GM23248 (cell line): ENCODE data around the gene CXCL5. TPM values are rescaled to one million over a fixed set of nuclear protein-coding genes. Genes with fewer than 3 reads are reported as not detected.
A peak's percentile ranks its signal among the peaks of the same experiment; 100 is the strongest.
"Not testable (repeated sequence)": the region's sequence is repeated elsewhere in the genome, so short reads cannot be mapped to it uniquely, and the experiment has no call there.

Experiments used
- DNase-seq: peaks from one replicate; pipeline ENCODE4 v3.0.0-alpha.2; 2015
- H2AFZ ChIP-seq: fragments of 200-600 bp; sonication (generic); 2 replicates; pipeline ENCODE4 v1.6.1; 2016; ENCODE audit warnings: antibody characterized with exemption
- H3F3A ChIP-seq: fragments of 200-600 bp; sonication (generic); 2 replicates; pipeline ENCODE4 v1.6.1; 2016; ENCODE audit warnings: mild to moderate bottlenecking, antibody characterized with exemption, mixed run types; ENCODE audit not compliant: insufficient read depth
- H3K27ac ChIP-seq: fragments of 200-600 bp; sonication (generic); 2 replicates; pipeline ENCODE4 v1.5.1; 2016; ENCODE audit warnings: mild to moderate bottlenecking
- H3K27me3 ChIP-seq: fragments of 200-600 bp; sonication (generic); replicated peaks from 2 replicates; pipeline ENCODE4 v1.6.1; 2016; ENCODE audit warnings: mild to moderate bottlenecking; ENCODE audit not compliant: insufficient read depth
- H3K36me3 ChIP-seq: fragments of 200-600 bp; sonication (generic); 2 replicates; pipeline ENCODE4 v1.6.1; 2016; ENCODE audit warnings: low read depth, mild to moderate bottlenecking
- H3K4me1 ChIP-seq: fragments of 200-600 bp; sonication (generic); 2 replicates; pipeline ENCODE4 v1.6.1; 2016; ENCODE audit warnings: mild to moderate bottlenecking; ENCODE audit not compliant: insufficient read depth
- H3K4me2 ChIP-seq: fragments of 200-600 bp; sonication (generic); one replicate; pipeline ENCODE4 v1.6.1; 2016; ENCODE audit warnings: mild to moderate bottlenecking; ENCODE audit not compliant: unreplicated experiment
- H3K4me3 ChIP-seq: fragments of 200-600 bp; sonication (generic); 2 replicates; pipeline ENCODE4 v1.5.1; 2016; ENCODE audit warnings: mild to moderate bottlenecking
- H3K79me2 ChIP-seq: fragments of 200-600 bp; sonication (generic); 2 replicates; pipeline ENCODE4 v1.6.1; 2016; ENCODE audit warnings: mild to moderate bottlenecking; ENCODE audit not compliant: insufficient read depth
- H3K9ac ChIP-seq: fragments of 200-600 bp; sonication (generic); 2 replicates; pipeline ENCODE4 v1.6.1; 2016; ENCODE audit warnings: mild to moderate bottlenecking
- H3K9me2 ChIP-seq: fragments of 200-600 bp; sonication (generic); 2 replicates; pipeline ENCODE4 v1.6.1; 2016; ENCODE audit warnings: mixed run types, mild to moderate bottlenecking, moderate library complexity; ENCODE audit not compliant: insufficient read depth
- H3K9me3 ChIP-seq: fragments of 200-600 bp; sonication (generic); one replicate; pipeline ENCODE4 v1.6.1; 2017; ENCODE audit warnings: low read depth
- H4K20me1 ChIP-seq: fragments of 200-600 bp; sonication (generic); 2 replicates; pipeline ENCODE4 v1.6.0; 2016; ENCODE audit not compliant: insufficient read depth
- EZH2 ChIP-seq: fragments of 200-600 bp; sonication (generic); IDR thresholded peaks from 2 replicates; pipeline ENCODE4 v1.6.1; 2018; ENCODE audit warnings: antibody characterized with exemption, mild to moderate bottlenecking; ENCODE audit not compliant: insufficient read depth, poor library complexity, severe bottlenecking
- EZH2phosphoT487 ChIP-seq: fragments of 200-600 bp; sonication (generic); IDR thresholded peaks from 2 replicates; pipeline ENCODE4 v1.6.1; 2018; ENCODE audit warnings: antibody characterized with exemption, moderate library complexity, mild to moderate bottlenecking, low read depth; ENCODE audit not compliant: insufficient read depth
- WGBS, 2 experiments: methylation state at CpG; one replicate each; pipeline ENCODE4 v1.1.6; 2015 to 2017; ENCODE audit warnings: low lambda C conversion rate in 2 of 2, low coverage in 1 of 2; ENCODE audit errors: missing lambda C conversion rate in 2 of 2; 5-methylcytosine and 5-hydroxymethylcytosine counted together
- in situ Hi-C: fragments of 300-500 bp; cut with MboI; formaldehyde crosslinking; loops from 2 replicates; pipeline ENCODE4 v1.15.0; 2020
- polyA plus RNA-seq: library from polyadenylated mRNA; unstranded; fragments of >200 nt; fragmentation: Nextera tagmentation; extraction: Ambion mirVana; gene quantifications from 2 replicates; pipeline ENCODE4 v1.2.1, GENCODE V29; 2016
- total RNA-seq: library from RNA; depleted of rRNA; stranded (reverse); fragments of >200 nt; shearing (Covaris generic); gene quantifications from 2 replicates; pipeline ENCODE4 v1.2.3, GENCODE V29; 2014

Gene CXCL5
- total and polyA plus RNA-seq, 2 experiments from 2014 or later = not detected

GRCh38 chr4:73984736-73985527 is 13.5 kb downstream of the CXCL5 start:
- H3K27me3 ChIP-seq = 0 out of 2 replicates have a peak, but pooled peaks cover 3% of the 10 kb centered on the region
- 84 to 87% methylated on average over 4 of the region's 4 CpGs for WGBS, 2 experiments
- no peak overlapping the region for H3K4me3 ChIP-seq
- in situ Hi-C loops = no loop called here
- no peak overlapping the region for H3K4me2 ChIP-seq
- no peaks in the 10 kb centered on the region for H4K20me1 ChIP-seq
- TF ChIP-seq EZH2 = no peak
- TF ChIP-seq EZH2phosphoT487 = no peak
- H3K9me3 ChIP-seq = no peaks in the 10 kb centered on the region
- no peaks in the 10 kb centered on the region for H3K9me2 ChIP-seq
- no peaks in the 10 kb centered on the region for H3K79me2 ChIP-seq
- H2AFZ ChIP-seq = no peak overlapping the region
- peak; percentile 46 for DNase-seq
- no peaks in the 10 kb centered on the region for H3K36me3 ChIP-seq
- no peaks in the 10 kb centered on the region for H3F3A ChIP-seq
- no peak overlapping the region for H3K27ac ChIP-seq
- no peak overlapping the region for H3K9ac ChIP-seq
- H3K4me1 ChIP-seq = no peaks in the 10 kb centered on the region

- DNase-seq, H3K27me3 ChIP-seq, H3K4me3 ChIP-seq, H3K9me3 ChIP-seq, H3F3A ChIP-seq, H3K79me2 ChIP-seq, H3K36me3 ChIP-seq, H3K4me2 ChIP-seq, in situ Hi-C loops, H4K20me1 ChIP-seq, H3K27ac ChIP-seq, H3K9ac ChIP-seq, H2AFZ ChIP-seq, H3K9me2 ChIP-seq: not testable (repeated sequence)
- WGBS, 2 experiments = 67 to 72% methylated on average over 7 of the region's 7 CpGs
- H3K4me1 ChIP-seq = peaks cover 30% of the 10 kb centered on the region
These were observed 17.3 kb downstream of the CXCL5 start for GRCh38 chr4:73981175-73981574.

- Histone ChIP-seq H3K9me2 (no peaks in the 10 kb centered on the region; the same call in 1 of the 2 replicates), H3K4me3 (no peak overlapping the region), H3K9ac (no peak overlapping the region), H3K9me3 (no peaks in the 10 kb centered on the region), H3F3A (0 out of 2 replicates have a peak, but pooled peaks cover 8% of the 10 kb centered on the region), H3K4me1 (peaks cover 30% of the 10 kb centered on the region), H3K4me2 (peak overlapping the region; percentile 59), H4K20me1 (no peaks in the 10 kb centered on the region), H3K36me3 (no peaks in the 10 kb centered on the region), H3K27ac (peak overlapping the region; percentile 33; the same call in 1 of the 2 replicates), H3K79me2 (no peaks in the 10 kb centered on the region), H3K27me3 (0 out of 2 replicates have a peak, but pooled peaks cover 3% of the 10 kb centered on the region), H2AFZ (no peak overlapping the region)
- in situ Hi-C loops = no loop called here
- no peak for TF ChIP-seq EZH2phosphoT487
- TF ChIP-seq EZH2 = no peak
- DNase-seq = no peak
- WGBS, 2 experiments = 91% methylated on average over 3 of the region's 3 CpGs
These were observed 19.0 kb downstream of the CXCL5 start for GRCh38 chr4:73979407-73979957.

GRCh38 chr4:73978886-73979285 is 19.6 kb downstream of the CXCL5 start:
- Histone ChIP-seq H4K20me1 (no peaks in the 10 kb centered on the region), H3K9me3 (no peaks in the 10 kb centered on the region), H3K79me2 (no peaks in the 10 kb centered on the region), H3K27me3 (0 out of 2 replicates have a peak, but pooled peaks cover 3% of the 10 kb centered on the region), H3K4me1 (peaks cover 30% of the 10 kb centered on the region), H2AFZ (no peak overlapping the region), H3K36me3 (no peaks in the 10 kb centered on the region), H3K27ac (peak overlapping the region; percentile 33; the same call in 1 of the 2 replicates), H3K4me2 (peak overlapping the region; percentile 59), H3K9me2 (no peaks in the 10 kb centered on the region; the same call in 1 of the 2 replicates), H3K9ac (no peak overlapping the region), H3K4me3 (no peak overlapping the region), H3F3A (0 out of 2 replicates have a peak, but pooled peaks cover 8% of the 10 kb centered on the region)
- in situ Hi-C loops = no loop called here
- TF ChIP-seq EZH2phosphoT487 (no peak), EZH2 (no peak)
- DNase-seq = peak; percentile 75
